ENCODE data around the gene CYP2W1.
"Not testable (repeated sequence)": the region's sequence is repeated elsewhere in the genome, so short reads cannot be mapped to it uniquely, and the experiment has no call there.

Gene CYP2W1

DNA sequence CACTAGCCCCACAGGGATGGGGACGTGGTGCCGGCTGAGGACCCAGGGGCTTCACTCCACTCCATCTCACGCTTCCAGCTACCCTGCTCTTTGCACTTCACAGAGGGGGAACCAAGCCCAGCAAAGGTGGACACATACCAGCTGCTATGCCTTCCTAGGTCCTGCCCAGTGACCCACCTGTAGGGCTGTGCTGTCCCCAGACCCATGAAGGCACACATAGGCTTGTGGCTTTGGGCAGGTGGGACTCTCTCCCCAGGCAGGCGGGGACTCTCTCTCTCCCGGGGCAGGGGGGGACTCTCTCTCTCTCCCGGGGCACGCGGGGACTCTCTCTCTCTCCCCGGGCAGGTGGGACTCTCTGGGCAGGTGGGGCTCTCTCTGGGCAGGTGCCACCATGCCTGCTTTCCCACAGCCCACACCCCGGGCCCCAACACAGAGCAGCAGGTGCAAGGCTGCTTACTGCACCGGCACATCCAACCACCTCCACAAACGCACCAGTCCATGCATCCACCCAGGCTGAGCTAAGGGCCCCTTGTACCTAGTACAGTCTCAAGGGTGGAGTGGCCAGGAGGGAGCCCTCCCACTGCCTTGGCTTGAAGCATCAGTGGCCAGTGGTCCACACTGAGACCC, 47.6 kb downstream of the CYP2W1 start:
- DNase-seq = no peak

DNA sequence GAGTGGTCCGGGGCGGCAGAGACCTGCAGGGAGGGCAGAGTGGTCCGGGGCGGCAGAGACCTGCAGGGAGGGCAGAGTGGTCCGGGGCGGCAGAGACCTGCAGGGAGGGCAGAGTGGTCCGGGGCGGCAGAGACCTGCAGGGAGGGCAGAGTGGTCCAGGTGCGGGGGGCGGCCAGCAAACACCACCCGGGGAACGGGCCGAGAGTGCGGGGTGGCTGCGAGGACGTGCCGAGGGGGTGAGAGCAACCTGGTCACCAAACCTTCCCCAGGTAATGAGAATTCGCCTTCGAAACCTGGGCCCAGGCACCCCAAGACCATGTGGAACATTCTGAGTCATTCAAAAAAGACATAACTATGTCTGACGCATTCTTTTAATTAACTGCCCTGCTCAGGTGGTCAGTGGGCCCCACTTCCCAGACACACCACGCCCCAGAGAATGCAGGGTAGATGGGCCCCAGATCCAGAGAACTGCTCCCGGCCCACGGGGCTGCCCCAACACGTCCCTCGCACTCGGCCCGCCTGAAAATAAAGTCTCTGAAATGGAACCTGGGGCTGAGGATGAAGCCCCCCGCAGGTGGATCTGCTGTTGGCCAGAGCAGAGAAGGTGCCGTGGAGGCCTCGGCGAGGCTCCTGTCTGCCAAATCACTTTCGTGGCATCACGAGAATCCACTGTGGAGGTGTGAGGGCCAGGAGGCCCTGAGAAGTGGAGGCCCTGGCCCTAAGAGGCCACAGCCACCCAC, 48.9 kb downstream of the CYP2W1 start:
- no peak for DNase-seq

DNA sequence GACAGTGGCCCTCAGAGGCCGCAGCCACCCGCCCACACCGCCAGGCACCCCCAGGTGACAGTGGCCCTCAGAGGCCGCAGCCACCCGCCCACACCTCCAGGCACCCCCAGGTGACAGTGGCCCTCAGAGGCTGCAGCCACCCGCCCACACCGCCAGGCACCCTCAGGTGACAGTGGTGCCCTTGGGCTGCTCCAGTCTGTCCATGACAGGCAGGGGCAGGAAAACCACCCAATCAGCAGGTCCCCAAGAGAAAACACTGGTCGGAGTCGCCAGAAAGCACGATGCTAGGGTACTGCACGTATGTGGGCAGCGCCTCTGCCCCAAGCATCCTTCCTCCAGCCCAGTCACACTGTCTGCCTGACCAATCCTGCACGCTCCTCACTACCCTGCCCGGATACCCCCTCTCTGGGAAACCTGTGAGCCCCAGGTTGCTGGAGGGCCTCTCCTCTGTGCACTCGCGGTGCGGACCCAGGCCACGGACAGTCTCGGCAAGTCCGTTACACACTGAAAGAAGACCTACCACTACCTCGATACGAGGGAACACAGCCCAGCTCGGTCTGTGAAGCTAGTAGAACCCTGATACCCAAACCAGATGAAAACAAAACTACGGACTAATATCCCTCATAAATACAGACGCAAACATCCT, 49.7 kb downstream of the CYP2W1 start:
- DNase-seq = no peak

DNA sequence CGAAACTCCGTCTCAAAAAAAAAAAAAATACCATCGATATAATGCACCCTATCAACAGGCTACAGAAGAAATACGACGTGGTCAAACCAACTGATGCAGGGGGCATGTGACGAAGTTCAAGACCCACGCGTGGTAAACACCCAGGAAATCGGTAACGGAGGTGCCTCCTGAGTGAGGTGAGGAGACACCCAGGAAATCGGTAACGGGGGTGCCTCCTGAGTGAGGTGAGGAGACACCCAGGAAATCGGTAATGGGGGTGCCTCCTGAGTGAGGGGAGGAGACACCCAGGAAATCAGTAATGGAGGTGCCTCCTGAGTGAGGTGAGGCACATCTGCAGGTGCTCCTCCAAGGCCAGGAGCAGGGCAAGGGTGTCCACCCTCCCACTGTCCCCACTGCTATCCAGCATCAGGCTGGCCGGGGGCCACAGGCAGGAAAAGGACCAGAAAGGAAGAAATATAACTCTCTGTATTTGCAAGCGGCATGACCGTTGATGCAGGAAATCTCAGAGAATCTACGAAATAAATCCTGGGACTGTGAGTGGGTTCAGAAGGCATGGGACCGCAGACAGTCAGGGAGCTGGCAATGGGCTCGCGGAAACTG, 50.7 kb downstream of the CYP2W1 start:
- DNase-seq = no peak

DNA sequence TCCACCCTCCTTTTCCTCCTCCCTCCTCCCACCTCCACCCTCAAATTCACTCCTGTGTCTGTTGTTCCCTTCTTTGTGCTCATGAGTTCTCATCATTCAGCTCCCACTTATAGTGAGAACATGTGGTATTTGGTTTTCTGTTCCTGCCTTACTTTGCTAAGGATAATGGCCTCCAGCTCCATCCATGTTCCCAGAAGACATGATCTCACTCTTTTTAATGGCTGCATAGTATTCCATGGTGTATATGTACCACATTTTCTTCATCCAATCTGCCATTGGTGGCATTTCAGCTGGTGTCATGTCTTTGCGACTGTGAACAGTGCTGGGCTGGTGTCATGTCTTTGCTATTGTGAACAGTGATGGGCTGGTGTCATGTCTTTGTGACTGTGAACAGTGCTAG, 51.8 kb downstream of the CYP2W1 start:
- not testable (repeated sequence) for DNase-seq

DNA sequence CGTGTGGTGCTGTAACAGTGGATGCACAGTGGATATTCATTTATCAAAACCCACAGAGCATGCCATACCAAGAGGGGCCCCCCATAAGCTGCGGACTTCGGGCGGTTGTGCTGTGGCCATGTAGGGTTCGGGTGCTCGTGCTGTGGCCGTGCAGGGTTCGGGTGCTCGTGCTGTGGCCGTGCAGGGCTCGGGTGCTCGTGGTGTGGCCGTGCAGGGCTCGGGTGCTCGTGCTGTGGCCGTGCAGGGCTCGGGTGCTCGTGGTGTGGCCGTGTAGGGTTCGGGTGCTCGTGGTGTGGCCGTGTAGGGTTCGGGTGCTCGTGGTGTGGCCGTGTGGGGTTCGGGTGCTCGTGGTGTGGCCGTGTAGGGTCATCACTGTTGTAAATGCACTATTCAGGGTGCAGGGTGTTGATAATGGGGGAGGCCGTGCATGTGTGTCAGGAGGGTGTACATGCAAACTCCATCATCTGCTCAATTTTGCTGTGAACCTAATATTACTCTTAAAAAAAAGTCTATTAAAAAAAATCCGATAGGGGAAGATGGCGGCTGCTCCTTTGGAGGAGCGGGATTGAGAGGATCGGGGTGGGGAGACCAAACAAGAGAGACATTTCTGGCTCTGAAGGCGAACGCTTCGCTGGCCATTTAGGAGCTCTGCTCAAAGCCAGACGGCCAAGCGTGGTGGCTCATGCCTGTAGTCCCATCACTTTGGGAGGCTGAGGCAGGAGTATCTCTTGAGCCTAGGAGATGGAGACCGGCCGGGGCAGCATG, 53.4 kb downstream of the CYP2W1 start:
- DNase-seq = not testable (repeated sequence)

Measured in NCI-H510A (cell line).